ENCODE data around the gene PPME1.

DNA sequence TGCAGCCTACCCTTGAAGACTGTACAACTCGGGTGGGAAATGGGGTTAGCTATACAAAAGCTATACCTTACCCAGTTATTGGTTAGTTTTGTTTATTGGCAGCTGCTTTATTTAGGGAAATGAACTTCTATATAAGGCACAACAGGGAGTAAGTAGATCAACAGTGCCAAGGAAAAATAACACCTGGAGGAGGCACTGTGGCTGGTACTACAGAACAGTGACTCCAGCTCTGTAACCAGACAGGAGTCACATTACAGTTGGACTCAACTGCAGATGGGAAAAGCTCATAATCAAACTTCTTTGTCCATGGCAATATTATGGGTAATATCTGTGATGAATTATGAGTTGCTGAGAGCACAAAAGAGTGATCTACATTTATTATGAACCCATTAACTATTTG is 126.4 kb downstream of the PPME1 start:
- no peak for TF ChIP-seq CTCF (IDR thresholded peaks at IDR 0.05)
- no peak for TF ChIP-seq EZH2 (IDR thresholded peaks at IDR 0.05; ENCODE audit: borderline replicate concordance, insufficient read depth, low read depth, low read length, poor library complexity, severe bottlenecking)

Data from B cell (primary cell).